Testis (tissue), 2 donors: ENCODE data around the gene UGT1A10.
"Not testable (repeated sequence)": the region's sequence is repeated elsewhere in the genome, so short reads cannot be mapped to it uniquely, and the experiment has no call there.

Experiments used
- CTCF ChIP-seq, 3 experiments: fragments of 450-650 bp in 2 of 3; fragments of 200-600 bp in 1 of 3; sonication (generic) in 1 of 3; IDR thresholded peaks; one replicate each; pipeline ENCODE4 v1.5.1; 2016 to 2019; ENCODE audit warnings: antibody characterized with exemption in 3 of 3, mild to moderate bottlenecking in 2 of 3, moderate library complexity in 1 of 3
- POLR2A ChIP-seq: fragments of 450-650 bp; IDR thresholded peaks from one replicate; pipeline ENCODE4 v1.6.1; 2017; ENCODE audit warnings: antibody characterized with exemption, mild to moderate bottlenecking, moderate library complexity

- not testable (repeated sequence) for TF ChIP-seq CTCF (IDR thresholded peaks at IDR 0.05); POLR2A
Observed at GRCh38 chr2:233750689-233751088, 114.4 kb downstream of the UGT1A10 start.
